ENCODE data around the gene ARHGAP26.

DNA sequence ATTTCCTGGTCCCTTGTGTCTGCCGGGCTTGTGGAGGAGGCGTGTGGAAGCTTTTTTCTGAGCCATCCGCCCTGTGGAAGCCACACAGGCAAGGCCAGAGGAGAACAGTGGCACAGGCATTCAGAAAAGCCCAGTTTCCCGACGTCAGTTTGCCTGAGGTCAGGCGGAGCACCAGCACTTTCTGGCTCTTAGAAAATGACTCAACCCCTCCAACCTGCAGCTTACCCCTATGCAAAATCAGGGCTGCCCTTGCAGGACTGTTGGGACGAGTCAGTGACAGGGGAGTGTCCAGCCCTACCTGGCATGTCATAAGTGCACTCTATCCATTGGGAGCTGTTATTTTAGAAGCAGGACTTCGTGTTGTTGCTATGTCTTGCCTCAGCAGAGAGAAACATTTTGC, 417.3 kb downstream of the ARHGAP26 start:
- TF ChIP-seq REST (IDR thresholded peaks at IDR 0.05; ENCODE audit: insufficient read depth in 1 of 2, low read depth in 2 of 2, low read length in 2 of 2) (no peak), SIN3A (IDR thresholded peaks at IDR 0.05; ENCODE audit: borderline replicate concordance, insufficient read depth, low read length) (no peak), TAF1 (IDR thresholded peaks at IDR 0.05; ENCODE audit: borderline replicate concordance, insufficient read depth, low read length) (no peak), POLR2AphosphoS5 (IDR thresholded peaks at IDR 0.05; ENCODE audit: low read depth, low read length) (no peak)

All from PFSK-1 (cell line).